ENCODE measurements around the gene LRRC28.

DNA sequence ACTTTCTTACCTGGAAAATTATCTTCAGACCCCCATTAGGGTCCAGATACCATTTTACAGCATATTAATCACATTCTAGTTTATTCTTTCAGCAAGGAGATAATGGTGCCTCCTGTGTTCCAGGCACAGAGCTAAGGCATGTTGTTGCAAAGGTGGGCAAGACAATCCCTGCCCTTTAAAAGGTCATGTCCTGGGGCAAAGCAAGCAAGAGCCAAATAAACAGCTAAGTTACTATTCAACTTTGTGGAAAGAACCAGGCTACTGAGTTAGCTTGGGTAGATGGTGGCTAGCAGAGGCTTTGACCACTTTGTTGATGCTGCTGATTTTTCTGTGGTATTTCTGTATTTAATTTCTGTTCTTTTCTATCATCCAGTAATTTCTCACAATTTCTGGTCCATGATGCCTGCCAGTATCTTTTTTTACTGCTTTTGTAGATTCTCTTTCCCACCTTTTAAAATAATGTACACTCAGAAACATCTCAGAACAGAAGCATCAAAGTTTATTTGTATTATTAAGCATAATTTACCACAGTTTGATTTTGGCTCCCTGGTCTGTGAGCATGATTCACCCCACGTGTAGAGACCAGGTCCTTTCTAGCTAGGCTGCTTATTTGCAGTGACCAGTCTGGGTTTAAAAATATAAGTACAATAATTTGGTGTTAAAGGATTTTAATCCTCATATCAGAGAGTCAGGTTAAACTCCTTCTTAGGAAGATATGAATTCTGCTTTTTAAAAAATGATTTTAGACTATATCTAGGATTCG, 71.5 kb downstream of the LRRC28 start:
- TF ChIP-seq REST (IDR thresholded peaks at IDR 0.05; ENCODE audit: borderline replicate concordance) = no peak
- TF ChIP-seq TAF1 (IDR thresholded peaks at IDR 0.05; ENCODE audit: low read depth) = no peak

All from neural cell (in vitro differentiated cells).